HG02798 (cell line): ENCODE results near the gene PNKP.

Source experiments
- ATAC-seq: cut with Tn5 transposase; IDR thresholded peaks from one replicate; pipeline ENCODE4 v1.9.1; 2021; ENCODE audit warnings: mild to moderate bottlenecking; ENCODE audit not compliant: unreplicated experiment, poor library complexity

PNKP gene

DNA sequence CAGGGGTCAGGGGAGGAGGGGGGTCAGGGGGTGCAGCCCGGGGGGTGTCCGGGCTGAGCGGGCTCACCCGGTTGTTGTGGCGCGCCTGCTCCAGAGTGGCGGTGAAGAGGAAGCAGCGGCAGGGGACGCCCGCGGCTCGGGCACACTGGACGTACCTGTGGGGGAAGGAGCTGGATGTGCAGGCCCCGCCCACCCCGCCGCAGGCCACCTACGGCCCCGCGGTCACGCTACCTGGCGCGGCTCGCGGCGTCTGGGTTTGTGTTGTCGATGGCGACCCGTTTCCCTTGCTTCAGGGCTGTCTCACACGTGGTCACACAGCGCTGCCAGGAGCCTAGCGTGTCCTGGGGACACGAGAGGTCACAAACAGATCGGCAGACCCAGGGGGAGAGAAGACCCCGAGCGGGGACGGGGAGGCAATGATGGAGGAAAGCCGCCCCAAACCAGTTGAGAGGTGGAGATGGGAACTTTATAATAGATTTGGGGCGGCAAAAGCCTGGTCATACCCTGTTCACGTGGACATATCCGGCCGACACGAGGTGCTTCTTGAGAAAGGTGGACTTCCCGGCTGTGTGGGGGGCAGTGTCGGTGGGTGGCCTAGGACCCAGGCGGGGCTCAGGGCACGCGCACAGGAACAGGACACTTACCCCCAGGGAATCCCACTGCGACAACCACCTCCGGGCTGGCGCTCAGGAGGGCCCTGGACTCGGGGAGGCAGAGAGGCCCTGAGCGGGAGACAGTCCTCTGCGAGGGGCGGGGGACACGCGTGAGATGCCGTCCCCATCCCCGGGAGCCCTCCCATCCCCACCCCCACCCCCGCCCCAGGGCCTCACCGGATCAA, 5.6 kb downstream of the PNKP start:
- ATAC-seq, result no peak

DNA sequence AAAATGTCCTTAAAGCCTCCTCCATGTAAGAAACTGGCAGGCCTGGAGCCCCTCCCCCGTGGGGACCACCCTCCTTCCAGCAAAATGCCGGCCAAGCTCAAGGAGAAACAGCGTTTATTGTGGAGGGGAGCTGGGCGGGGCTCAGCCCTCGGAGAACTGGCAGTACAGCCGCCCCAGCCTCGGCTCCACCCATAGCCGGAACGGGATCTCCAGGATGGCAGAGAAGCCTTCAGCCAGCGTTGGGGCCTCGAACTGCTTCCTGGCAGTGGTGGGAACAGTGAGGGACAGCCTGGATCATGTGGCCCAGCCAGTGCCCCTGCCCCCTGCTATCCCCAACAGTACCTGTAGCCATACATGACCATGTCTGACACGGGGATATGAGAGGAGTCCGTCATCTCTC, 6.3 kb downstream of the PNKP start:
- ATAC-seq, result no peak

DNA sequence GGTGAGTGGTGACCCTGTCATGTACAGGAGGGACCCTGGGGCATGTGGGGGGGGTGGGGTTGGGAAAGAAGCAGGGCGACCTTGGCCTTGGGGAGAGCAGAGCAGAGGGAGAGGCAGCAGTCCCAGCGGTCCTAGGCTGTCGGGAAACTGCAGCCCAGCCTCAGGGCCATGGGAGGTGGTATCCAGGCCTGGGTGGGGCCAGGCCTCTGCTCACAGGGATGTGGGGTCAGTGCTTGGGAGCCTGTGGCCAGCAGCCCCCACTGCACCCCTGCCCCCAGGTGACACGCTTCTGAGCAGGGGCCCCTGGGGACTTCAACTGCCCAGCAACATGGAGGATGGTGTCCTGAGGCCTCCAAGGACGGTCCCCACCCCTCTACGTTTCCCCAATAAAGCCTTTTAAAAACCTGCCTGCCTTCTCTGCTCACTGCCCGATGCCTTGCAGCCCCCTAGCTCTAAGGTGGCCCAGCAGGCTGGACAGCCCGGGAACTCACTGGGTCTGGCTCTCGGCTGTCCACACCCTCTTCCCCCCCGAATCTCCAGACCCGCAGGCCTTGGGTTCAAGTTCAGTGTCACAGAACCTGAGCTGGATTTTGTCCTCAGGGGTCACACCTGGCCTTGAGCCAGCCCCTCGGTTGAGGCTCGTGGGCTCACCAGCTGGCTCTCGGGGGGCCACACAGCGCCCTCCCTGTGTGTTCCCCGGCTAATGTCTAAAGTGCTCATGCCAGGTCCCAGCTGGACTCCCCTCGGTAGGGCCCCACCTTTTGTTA, 6.9 kb downstream of the PNKP start:
- ATAC-seq, result no peak

DNA sequence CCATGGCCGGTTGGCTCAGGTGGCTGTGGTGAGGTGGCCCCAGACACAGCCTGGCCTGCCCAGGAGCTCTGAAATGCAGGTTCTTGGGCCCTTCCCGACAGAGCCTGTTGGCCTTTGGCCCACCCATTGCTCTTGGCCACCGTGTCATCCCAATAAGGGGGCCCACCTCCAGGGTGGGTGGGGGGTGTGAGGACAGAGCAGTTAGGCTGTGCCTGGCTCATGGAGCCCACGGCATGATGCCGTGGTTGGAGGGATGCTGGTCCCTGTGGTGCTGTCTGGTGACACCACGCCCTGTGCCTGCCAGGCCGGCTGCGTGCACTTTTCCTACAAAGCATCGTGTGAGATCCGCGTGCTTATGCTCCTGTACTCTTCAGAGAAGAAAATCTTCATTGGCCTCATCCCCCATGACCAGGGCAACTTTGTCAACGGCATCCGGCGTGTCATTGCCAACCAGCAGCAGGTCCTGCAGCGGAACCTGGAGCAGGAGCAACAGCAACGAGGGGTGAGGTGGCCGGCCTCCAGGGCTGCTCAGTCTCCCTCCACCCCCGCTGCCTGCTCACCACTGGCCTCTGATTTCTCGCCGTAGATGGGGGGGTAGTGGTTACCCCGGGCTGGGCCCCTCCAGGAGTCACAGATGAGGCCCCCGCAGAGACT, 7.6 kb downstream of the PNKP start:
- no peak for ATAC-seq

DNA sequence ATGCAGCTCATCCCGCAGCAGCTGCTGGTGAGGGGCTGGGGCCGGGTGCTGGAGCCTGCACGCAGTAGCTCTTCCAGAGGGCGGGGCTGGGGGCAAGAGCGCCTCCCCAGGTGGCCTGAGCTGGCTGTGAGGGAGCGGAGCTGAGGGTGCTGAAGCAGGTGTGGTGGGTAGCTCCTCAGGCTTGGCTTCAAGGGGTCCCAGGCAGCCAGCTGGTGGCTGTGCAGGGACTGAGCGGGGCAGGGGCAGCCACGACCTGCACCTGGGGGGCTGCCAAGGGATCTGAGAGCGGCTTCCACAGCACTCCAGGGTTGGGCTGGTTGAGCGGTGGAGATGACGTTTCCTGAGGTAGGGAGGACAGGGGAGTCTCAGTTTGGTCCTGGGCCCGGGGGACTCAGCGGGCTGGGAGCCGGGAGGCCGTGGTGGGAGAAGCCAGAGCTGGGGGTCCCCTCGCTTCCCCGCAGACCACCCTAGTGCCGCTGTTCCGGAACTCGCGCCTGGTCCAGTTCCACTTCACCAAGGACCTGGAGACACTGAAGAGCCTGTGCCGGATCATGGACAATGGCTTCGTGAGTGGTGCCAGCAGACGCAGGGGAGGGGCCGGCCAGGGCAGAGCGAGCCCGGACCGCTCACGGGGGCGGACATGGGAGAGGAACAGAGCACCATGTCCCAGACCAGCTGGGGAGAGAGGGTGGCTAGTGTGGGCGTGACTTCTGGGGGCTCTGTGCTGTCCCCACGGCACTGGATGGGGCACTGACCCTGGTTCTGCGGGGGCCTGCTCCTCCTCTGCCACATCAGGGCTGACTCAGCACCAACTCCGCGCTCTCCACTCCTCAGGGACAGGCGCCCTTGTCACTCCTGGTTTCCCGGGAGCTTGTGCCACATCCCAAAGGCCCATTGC, 9.0 kb downstream of the PNKP start:
- ATAC-seq, result no peak

DNA sequence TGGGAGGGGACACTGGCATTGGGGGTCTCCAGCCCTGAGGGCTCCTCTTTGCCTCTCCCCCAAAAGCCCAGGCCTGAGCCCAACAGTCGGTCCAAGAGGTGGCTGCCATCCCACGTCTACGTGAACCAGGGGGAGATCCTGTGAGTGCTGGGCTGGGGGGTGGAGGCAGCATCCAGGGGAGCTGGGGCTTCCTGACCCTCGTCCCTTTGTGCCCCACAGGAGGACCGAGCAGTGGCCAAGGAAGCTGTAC, 9.6 kb downstream of the PNKP start:
- ATAC-seq, result no peak

DNA sequence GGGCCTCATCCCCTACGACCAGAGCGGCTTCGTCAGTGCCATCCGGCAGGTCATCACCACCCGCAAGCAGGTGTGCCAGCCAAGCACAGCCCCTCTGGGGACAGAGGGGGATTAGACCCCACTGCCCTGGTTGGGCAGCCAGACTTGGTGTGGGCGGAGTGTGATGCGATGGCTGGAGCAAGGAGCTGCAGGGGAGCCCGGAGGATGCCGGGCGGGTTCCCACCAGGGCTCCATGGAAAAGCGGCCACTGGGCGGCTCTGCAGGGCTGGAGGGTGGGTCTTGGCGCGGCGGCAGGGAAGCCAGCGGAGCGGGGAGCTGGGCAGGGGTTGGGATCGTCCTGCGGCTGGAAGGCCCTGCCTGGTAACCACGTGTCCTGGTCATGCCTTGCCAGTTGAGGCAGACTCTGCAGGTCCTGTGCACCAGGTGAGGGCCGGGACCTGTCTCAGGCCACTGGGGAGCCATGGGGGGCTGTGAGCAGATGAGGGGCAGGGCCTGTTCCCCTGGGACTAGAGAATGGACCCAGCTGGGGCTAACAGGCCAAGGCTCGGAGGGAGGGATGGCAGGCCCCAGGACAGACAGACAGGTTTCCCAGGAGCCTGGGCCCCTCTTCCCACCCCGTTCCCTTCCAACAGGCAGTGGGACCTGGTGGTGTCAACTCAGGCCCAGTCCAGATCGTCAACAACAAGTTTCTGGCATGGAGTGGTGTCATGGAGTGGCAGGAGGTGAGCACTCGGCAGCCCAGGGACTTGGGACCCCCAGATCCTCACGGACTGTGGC, 10.1 kb downstream of the PNKP start:
- ATAC-seq, result no peak

DNA sequence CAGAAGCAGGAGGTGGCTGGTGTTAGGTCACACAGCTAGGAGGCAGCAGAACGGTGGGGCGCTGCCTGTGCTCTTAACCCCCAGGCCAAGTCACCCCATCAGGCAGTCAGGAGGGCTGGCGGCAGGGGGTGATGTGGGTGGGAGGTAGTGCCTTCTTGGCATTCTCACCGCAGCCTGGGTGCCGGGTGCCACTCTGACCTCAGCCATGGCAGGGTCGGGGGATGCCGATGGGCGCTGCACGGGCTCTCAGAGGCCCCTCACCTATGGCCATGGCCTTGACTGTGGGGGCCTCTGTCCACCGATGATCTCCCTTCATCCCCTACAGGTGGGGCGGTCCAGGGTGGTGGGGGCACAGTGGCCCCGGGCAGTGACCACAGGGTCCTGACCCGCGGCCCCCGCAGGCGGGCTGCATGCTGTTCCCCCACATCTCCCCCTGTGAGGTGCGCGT, 10.8 kb downstream of the PNKP start:
- no peak for ATAC-seq

DNA sequence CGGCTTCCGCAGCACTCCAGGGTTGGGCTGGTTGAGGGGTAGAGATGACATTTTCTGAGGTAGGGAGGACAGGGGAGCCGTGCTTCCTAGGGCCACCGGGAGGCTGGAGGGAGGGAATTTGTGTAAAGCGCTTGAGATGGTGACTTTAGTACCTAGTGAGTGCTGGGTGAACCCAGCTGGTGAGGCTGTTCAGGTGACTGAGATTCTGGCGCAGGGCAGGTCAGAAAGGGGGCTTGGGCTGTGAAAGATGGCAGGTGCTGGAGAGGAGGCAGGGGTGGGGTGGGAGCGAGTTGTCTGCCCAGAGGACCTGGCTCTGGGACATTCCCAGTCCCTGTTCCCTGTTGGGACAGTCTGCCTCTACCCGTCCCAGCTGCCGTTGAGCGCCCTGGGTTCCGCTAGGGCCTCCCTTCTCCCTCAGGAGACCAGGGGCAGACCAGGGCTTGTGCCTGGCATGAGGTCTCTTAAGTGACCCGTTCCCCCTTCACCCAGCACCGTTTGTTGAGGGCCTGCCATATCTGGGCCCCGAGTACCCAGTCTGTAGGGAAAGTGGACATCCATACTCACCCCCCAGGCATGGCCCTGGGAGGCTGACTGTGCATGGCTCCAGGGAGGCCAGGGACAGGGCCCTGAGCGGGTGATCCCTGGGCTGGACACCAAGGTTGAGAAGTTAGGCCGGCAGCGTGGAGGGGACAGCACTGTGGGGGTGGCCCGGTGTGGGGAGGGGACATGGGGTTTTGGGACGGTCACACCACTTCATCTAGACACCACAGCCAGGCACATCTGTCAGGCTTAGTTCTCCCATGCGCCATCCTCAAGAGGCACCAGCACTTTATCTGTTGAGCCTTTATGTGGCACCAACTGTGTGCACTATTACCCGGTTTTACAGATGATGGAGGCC, 11.5 kb downstream of the PNKP start:
- no peak for ATAC-seq

DNA sequence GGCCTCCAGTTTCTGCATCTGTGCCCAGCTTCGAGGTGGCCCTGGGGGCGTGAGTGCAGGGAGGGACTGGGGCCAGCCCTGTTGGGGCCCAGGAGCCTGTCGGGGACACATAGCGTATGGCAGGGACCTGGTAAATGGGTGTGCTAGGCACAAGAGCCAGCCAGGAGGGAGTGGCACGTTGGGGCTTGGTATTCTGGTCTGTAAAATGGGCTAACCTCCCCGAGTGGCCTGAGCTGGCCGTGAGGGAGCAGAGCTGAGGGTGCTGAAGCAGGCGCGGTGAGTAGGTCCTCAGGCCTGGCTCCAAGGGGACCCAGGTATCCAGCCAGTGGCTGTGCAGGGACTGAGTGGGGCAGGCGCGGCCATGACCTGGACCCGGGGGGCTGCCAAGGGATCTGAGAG, 12.1 kb downstream of the PNKP start:
- no peak for ATAC-seq

DNA sequence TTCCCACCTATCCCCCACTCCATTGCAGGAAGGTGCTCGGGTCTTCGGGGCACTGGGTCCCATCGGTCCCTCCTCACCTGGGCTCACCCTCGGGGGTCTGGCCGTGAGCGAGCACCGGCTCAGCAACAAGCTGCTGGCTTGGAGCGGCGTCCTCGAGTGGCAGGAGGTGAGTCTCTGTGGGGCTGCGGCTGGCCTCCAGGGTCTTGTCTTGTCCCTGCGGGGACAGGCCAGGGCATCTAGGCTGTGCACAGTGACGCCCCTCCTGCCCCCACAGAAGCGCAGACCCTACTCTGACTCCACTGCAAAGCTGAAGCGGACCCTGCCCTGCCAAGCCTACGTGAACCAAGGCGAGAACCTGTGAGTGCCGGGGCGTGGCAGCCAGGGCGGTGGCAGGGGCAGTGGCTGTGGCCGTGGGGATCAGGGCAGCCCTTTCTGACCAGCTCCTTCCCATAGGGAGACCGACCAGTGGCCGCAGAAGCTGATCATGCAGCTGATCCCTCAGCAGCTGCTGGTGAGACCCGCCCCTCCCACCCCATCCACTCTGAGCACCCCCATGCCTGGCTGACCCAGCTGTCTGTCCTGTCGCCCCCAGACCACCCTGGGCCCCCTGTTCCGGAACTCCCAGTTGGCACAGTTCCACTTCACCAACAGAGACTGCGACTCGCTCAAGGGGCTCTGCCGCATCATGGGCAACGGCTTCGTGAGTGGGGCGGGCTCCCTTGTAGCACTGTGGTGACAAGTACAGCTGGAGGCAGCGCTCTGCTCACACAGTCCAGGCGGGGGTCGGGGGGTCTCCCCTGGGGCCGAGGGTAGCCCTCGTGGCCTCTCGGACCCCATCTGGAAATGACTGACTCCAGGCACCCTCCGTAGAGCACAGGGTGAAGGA, 12.8 kb downstream of the PNKP start:
- ATAC-seq, result no peak

DNA sequence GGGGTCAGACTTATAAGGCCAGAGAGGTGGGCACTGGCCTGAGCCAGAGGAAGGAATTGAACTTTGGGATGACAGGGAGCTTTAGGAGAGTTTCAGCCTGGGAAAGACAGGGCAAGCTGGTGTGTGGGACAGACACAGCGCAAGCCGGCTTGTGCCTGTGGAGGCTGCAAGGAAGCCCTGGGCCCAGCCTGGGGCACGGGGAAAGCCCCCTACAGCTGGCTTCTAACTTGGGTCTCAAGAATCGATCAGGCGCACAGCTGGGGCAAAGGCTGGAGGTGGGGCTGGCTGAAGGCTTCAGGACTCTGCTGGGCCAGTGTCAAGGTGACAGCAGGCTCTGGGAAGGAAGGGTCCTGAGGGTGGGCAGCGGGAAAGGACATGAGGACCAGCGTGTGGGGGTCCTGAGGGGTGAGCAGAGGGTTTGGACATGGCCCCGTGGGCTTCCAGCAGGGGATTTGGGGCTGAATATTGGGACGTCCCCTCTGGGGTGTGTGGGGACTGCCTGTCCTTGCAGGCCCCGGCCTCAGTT, 13.5 kb downstream of the PNKP start:
- no peak for ATAC-seq

DNA sequence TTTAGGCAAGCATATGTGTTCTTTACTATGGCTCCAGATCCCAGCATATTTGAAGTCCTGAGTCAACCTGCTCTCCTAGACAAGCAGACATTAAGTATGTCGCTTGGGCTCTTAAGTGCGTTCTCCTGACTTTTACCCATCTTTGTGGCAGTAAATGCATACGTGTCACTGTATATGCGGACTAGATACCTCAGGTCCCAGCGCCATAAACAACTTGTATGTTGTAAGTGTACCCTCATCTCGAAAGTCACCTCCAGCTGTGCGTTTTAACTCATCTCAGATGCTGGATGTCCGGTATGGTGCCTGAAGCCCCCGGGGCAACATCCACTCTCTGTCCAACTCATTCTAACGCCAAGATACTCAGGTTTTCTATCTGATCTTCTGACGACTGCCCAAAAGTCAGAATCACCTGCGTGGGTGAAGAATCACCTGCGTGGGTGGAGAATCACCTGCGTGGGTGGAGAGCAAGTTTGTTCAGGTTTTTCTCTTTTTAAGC, 14.7 kb downstream of the PNKP start:
- no peak for ATAC-seq

DNA sequence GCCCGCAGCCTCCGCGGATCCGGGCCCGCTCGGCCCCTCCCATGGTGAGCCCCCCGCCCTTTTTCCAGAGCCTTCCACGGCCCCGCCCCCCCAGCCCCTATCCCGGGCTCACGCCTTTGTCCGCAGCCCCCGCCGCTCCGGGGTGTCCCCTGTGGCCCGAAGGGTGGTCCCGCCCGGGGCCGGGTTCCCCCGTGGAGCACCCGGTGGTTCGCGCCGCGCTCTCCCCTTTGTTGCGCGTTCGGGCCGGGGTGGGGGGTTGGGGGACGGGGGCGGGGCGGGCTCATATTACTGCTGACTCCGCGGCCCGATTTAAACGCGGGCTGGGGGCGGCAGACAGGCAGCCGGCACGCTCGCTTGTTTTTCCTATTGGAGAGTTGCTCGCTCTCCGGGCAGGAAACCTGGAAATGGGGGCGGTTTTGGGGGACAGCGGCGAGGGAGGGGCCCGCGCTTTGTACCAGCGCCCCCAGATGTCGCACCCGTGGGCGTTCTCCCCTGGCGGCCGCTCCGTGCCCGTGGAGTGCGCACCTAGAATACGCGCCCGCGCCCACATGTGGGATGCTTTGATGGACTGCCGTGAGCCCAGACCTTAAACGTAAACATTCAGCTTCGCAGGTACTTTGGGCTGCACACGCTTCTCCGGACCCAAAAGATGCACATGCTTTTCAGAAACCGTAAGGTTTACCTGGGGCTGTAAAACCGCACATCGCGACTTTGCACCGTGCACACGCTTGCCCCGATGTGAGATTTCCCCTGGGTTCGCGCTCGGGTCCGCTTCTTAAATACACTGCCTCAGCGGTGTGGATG, 15.7 kb downstream of the PNKP start:
- ATAC-seq, result no peak

DNA sequence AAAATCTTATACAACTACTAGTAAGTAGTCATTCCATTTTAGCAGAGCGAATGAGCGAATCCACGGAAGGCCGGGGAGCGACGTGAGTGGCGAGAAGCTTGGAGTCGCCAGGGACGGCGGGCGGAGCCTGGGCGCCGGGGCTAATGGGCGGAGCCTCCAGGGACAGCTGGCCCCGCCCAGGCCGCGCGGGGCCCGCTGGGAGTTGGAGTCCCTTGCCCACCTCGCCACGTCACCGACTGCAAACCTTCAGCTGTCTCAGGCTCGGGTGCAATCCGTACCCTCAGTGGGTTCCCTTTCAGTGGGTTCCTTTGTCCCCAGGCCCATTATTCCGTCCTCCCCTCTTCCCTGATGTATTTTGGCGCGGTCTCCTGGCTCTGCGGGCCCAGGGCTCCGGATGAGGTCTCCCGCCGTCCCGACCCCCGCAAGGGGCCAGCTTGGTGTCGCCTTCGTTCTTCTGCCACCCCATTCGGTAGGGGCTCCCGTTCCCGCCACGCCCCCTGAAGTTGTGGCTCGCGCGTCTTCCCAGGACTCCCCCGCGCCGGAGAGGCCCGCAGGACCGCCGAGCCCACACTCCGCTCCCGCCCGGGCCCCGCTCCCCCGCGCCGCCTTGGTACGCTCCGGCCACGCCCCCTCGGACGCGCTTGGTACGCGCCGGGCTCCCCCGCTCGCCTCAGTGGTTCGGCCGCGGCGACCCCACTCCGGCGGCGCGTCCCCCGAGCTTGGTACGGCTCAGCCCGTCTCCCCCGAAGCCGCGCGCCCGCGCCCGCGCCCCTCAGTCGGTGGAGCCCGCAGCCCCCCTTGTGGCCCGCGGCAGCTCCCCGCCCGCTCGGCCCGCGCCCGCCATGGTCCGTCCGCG, 16.7 kb downstream of the PNKP start, which contains the start of gene PTOV1:
Gene PTOV1 (plus strand): TSS at position 673 of the 856 bp plus-strand sequence.
- peak; percentile 81 for ATAC-seq

DNA sequence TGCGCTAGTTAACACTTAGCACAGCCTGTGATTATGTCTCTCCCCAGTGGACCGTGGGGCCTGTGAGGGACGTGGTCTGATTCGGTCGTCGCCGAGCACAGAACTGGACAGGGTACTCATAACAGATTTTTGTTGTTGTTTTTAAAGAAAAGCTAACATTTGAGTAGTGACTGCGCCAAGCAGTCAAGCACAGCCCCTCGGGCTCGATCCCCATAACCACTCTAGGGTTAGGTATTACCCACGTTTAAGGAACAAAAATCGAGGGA, 17.2 kb downstream of the PNKP start:
- no peak for ATAC-seq
